Astrocyte (in vitro differentiated cells and primary cell): ENCODE measurements around the gene ZNF649. TPM values are rescaled to one million over a fixed set of nuclear protein-coding genes. Genes with fewer than 3 reads are reported as not detected.
"Not testable (repeated sequence)": the region's sequence is repeated elsewhere in the genome, so short reads cannot be mapped to it uniquely, and the experiment has no call there.

ENCODE experiments used
- DNase-seq: peaks from one replicate; pipeline ENCODE4 v3.0.0-alpha.2; 2010; ENCODE audit warnings: low read depth
- FAIRE-seq: peaks from 2 replicates; lab custom pipeline; 2011; peaks lifted over from hg19 to GRCh38; lab: Jason Lieb, UNC
- H2AFZ ChIP-seq: 2 replicates; pipeline ENCODE4 v1.6.0; 2012; ENCODE audit warnings: low read depth, low read length, inconsistent platforms
- H3K27ac ChIP-seq: 2 replicates; pipeline ENCODE4 v1.5.1; 2011; ENCODE audit warnings: low read depth, low read length, inconsistent platforms
- H3K27me3 ChIP-seq: 2 replicates; pipeline ENCODE4 v1.6.0; 2011; ENCODE audit warnings: low read length, inconsistent platforms; ENCODE audit not compliant: insufficient read depth
- H3K36me3 ChIP-seq: 2 replicates; pipeline ENCODE4 v1.5.1; 2011; ENCODE audit warnings: low read length, inconsistent platforms; ENCODE audit not compliant: insufficient read depth
- H3K4me1 ChIP-seq: 2 replicates; pipeline ENCODE4 v1.5.1; 2011; ENCODE audit warnings: low read length, inconsistent platforms; ENCODE audit not compliant: insufficient read depth
- H3K4me2 ChIP-seq: 2 replicates; pipeline ENCODE4 v1.6.0; 2012; ENCODE audit warnings: low read length, inconsistent platforms
- H3K4me3 ChIP-seq: 2 replicates; pipeline ENCODE4 v1.5.1; 2011; ENCODE audit warnings: low read depth, mild to moderate bottlenecking, low read length, inconsistent platforms; ENCODE audit not compliant: insufficient read depth
- H3K79me2 ChIP-seq: 2 replicates; pipeline ENCODE4 v1.6.0; 2012; ENCODE audit warnings: mild to moderate bottlenecking, low read length, inconsistent platforms; ENCODE audit not compliant: insufficient read depth
- H3K9ac ChIP-seq: 2 replicates; pipeline ENCODE4 v1.6.0; 2012; ENCODE audit warnings: mild to moderate bottlenecking, low read length, inconsistent platforms
- H3K9me3 ChIP-seq: 2 replicates; pipeline ENCODE4 v1.5.1; 2012; ENCODE audit warnings: low read depth, mild to moderate bottlenecking, low read length, inconsistent platforms; ENCODE audit not compliant: insufficient read depth
- H4K20me1 ChIP-seq: 2 replicates; pipeline ENCODE4 v1.6.0; 2012; ENCODE audit warnings: low read length, inconsistent platforms; ENCODE audit not compliant: insufficient read depth
- H3K27ac Mint-ChIP-seq: one replicate; pipeline ENCODE4 v1.8.0; 2021; ENCODE audit warnings: mild to moderate bottlenecking, mixed read lengths; ENCODE audit not compliant: unreplicated experiment
- H3K27me3 Mint-ChIP-seq: one replicate; pipeline ENCODE4 v1.8.0; 2021; ENCODE audit warnings: low read depth, mixed read lengths; ENCODE audit not compliant: unreplicated experiment
- H3K36me3 Mint-ChIP-seq: one replicate; pipeline ENCODE4 v1.8.0; 2021; ENCODE audit warnings: low read depth, mixed read lengths; ENCODE audit not compliant: unreplicated experiment
- H3K4me1 Mint-ChIP-seq: one replicate; pipeline ENCODE4 v1.8.0; 2021; ENCODE audit warnings: low read depth, mixed read lengths; ENCODE audit not compliant: unreplicated experiment
- H3K4me3 Mint-ChIP-seq: one replicate; pipeline ENCODE4 v1.8.0; 2021; ENCODE audit warnings: mild to moderate bottlenecking, moderate library complexity, mixed read lengths; ENCODE audit not compliant: unreplicated experiment
- H3K9me3 Mint-ChIP-seq: one replicate; pipeline ENCODE4 v1.8.0; 2021; ENCODE audit warnings: mild to moderate bottlenecking, mixed read lengths; ENCODE audit not compliant: unreplicated experiment
- EZH2 ChIP-seq: IDR thresholded peaks from 2 replicates; pipeline ENCODE4 v1.6.1; 2012; ENCODE audit warnings: mild to moderate bottlenecking, low read length, inconsistent platforms; ENCODE audit not compliant: insufficient read depth
- total RNA-seq: library from RNA; stranded (reverse); gene quantifications from 2 replicates; pipeline ENCODE4 v1.2.1, GENCODE V29; 2021
- TF ChIP-seq, protein P1 (sequence below): IDR thresholded peaks from 2 replicates; pipeline ENCODE4 v1.5.1; 2011; ENCODE audit warnings: low read depth, mild to moderate bottlenecking, inconsistent platforms, low read length, moderate library complexity; ENCODE audit not compliant: insufficient read depth

ZNF649 gene
- total RNA-seq, 1 donor from 2014 or later = 13.8 TPM

- H3K4me3 ChIP-seq = no peak overlapping the region
These were observed 10.6 kb upstream of the ZNF649 start for GRCh38 chr19:51915324-51915867.

GRCh38 chr19:51907981-51908380 lies 3.2 kb upstream of the ZNF649 start:
- not testable (repeated sequence) for H3K27ac Mint-ChIP-seq, DNase-seq, H3K36me3 ChIP-seq, H3K9ac ChIP-seq, H3K27me3 ChIP-seq, FAIRE-seq, H3K4me2 ChIP-seq, H2AFZ ChIP-seq, H3K4me3 Mint-ChIP-seq, H3K9me3 ChIP-seq, H3K27ac ChIP-seq, H4K20me1 ChIP-seq, H3K4me1 Mint-ChIP-seq, H3K36me3 Mint-ChIP-seq, H3K4me1 ChIP-seq, H3K27me3 Mint-ChIP-seq, H3K4me3 ChIP-seq
- H3K79me2 ChIP-seq = peaks cover 17% of the 10 kb centered on the region
- peaks cover 48% of the 10 kb centered on the region for H3K9me3 Mint-ChIP-seq

More at GRCh38 chr19:51915324-51915867, 10.6 kb upstream of the ZNF649 start:
- Histone ChIP-seq H4K20me1 (no peaks in the 10 kb centered on the region), H2AFZ (no peak overlapping the region), H3K4me1 (no peaks in the 10 kb centered on the region), H3K4me2 (no peak overlapping the region), H3K36me3 (no peaks in the 10 kb centered on the region), H3K27ac (no peak overlapping the region), H3K79me2 (no peaks in the 10 kb centered on the region), H3K27me3 (no peaks in the 10 kb centered on the region), H3K9ac (no peak overlapping the region), H3K9me3 (peaks cover 30% of the 10 kb centered on the region)
- Mint-ChIP-seq H3K4me3 (no peak overlapping the region), H3K27me3 (no peaks in the 10 kb centered on the region), H3K27ac (no peak overlapping the region), H3K36me3 (no peaks in the 10 kb centered on the region), H3K4me1 (no peaks in the 10 kb centered on the region), H3K9me3 (peaks cover 39% of the 10 kb centered on the region)
- DNase-seq = no peak
- no peak for TF ChIP-seq EZH2
- TF ChIP-seq, protein P1, sequence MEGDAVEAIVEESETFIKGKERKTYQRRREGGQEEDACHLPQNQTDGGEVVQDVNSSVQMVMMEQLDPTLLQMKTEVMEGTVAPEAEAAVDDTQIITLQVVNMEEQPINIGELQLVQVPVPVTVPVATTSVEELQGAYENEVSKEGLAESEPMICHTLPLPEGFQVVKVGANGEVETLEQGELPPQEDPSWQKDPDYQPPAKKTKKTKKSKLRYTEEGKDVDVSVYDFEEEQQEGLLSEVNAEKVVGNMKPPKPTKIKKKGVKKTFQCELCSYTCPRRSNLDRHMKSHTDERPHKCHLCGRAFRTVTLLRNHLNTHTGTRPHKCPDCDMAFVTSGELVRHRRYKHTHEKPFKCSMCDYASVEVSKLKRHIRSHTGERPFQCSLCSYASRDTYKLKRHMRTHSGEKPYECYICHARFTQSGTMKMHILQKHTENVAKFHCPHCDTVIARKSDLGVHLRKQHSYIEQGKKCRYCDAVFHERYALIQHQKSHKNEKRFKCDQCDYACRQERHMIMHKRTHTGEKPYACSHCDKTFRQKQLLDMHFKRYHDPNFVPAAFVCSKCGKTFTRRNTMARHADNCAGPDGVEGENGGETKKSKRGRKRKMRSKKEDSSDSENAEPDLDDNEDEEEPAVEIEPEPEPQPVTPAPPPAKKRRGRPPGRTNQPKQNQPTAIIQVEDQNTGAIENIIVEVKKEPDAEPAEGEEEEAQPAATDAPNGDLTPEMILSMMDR = no peak
- no peak for FAIRE-seq

DNA sequence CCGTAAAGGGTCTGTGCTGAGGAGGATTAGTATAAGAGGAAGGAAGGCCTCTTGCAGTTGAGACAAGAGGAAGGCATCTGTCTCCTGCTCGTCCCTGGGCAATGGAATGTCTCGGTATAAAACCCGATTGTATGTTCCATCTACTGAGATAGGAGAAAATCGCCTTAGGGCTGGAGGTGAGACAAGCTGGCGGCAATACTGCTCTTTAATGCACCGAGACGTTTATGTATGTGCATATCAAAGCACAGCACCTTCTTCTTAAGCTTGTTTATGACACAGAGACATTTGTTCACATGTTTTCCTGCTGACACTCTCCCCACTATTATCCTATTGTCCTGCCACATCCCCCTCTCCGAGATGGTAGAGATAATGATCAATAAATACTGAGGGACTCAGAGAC lies 1.3 kb upstream of the ZNF649 start:
- not testable (repeated sequence) for H3K4me1 Mint-ChIP-seq, H3K4me2 ChIP-seq, H3K36me3 Mint-ChIP-seq, DNase-seq, H3K27ac ChIP-seq, H3K9ac ChIP-seq, H3K9me3 ChIP-seq, H3K27ac Mint-ChIP-seq, H3K36me3 ChIP-seq, H3K4me1 ChIP-seq, H3K4me3 ChIP-seq, H3K27me3 ChIP-seq, H4K20me1 ChIP-seq, H2AFZ ChIP-seq, H3K27me3 Mint-ChIP-seq, FAIRE-seq, H3K4me3 Mint-ChIP-seq
- H3K79me2 ChIP-seq = peaks cover 35% of the 10 kb centered on the region
- peaks cover 42% of the 10 kb centered on the region for H3K9me3 Mint-ChIP-seq

GRCh38 chr19:51905639-51906038 lies 822 bp upstream of the ZNF649 start:
- not testable (repeated sequence) for H3K4me1 ChIP-seq, H3K36me3 Mint-ChIP-seq, H3K9ac ChIP-seq, DNase-seq, FAIRE-seq, H3K27ac ChIP-seq, H3K27me3 Mint-ChIP-seq, H4K20me1 ChIP-seq, H3K36me3 ChIP-seq, H3K4me2 ChIP-seq, H3K27me3 ChIP-seq, H2AFZ ChIP-seq, H3K27ac Mint-ChIP-seq, H3K4me1 Mint-ChIP-seq, H3K4me3 ChIP-seq, H3K4me3 Mint-ChIP-seq
- Histone ChIP-seq H3K79me2 (peaks cover 39% of the 10 kb centered on the region), H3K9me3 (peaks cover 12% of the 10 kb centered on the region)
- peaks cover 43% of the 10 kb centered on the region for H3K9me3 Mint-ChIP-seq
